NK-92 treated with Interleukin-12 subunit alpha and Interleukin-12 subunit beta, amount 100 ng/mL, for 24 hours (cell line): ENCODE data around the gene FAM162A.
"Not testable (repeated sequence)": the region's sequence is repeated elsewhere in the genome, so short reads cannot be mapped to it uniquely, and the experiment has no call there.

Experiments
- DNase-seq: peaks from one replicate; lab custom pipeline; 2025; lab: John Stamatoyannopoulos, UW

The FAM162A gene

GRCh38 chr3:122416966-122417365 lies 33.0 kb downstream of the FAM162A start:
- no peak for DNase-seq

DNA sequence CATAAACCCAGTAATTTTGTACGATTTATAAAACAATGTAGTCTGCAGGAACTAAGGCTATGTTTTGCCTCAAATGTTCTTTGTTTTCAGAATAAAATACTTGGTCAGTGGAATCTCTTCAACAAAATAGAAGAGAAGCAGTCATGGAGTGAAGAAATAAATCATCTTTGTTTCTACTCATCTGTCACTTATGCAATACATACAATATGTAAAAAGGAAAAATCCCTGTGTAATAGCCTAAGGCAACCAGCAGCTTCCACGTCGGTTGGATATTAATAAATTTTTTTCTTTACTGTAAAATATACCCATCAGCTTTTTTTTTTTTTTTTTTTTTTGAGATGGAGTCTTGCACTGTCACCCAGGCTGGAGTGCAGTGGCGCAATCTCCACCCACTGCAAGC lies 37.1 kb downstream of the FAM162A start:
- no peak for DNase-seq

DNA sequence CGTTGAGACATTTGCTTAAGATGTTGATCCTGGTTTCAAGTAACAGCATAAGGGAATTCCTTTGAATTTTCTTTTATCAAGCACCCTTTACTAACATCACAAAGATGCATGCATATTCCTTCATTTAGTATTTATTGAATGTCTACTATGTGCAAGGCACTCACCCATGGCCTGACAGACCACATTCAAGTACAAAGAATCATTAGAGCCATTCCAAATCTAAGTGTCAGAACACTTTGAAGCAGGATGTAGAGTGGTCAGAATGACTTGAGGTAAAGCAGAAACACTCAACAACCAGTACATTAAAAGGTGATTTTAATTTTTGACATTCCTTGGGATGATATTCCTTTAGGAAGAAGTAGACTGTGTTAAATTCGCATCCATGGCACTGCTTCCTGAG lies 37.9 kb downstream of the FAM162A start:
- no peak for DNase-seq

- DNase-seq, result no peak
Measured at GRCh38 chr3:122427857-122428471, 44.0 kb downstream of the FAM162A start.

GRCh38 chr3:122430371-122430770 lies 46.4 kb downstream of the FAM162A start:
- no peak for DNase-seq

GRCh38 chr3:122435950-122436349 lies 52.0 kb downstream of the FAM162A start:
- no peak for DNase-seq

DNA sequence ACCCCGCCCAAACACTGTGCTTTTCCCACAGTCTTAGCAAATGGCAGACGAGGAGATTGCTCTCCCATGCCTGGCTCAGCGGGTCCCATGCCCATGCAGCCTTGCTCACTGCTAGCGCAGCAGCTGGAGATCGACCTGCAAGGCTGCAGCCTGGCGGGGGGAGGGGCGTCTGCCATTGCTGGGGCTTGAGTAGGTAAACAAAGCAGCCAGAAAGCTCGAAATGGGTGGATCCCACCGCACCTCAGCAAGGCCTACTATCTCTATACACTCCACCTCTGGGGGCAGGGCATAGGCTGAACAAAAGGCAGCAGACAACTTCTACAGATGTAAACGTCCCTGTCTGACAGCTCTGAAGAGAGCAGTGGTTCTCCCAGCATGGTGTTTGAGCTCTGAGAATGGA lies 59.1 kb downstream of the FAM162A start:
- no peak for DNase-seq

DNA sequence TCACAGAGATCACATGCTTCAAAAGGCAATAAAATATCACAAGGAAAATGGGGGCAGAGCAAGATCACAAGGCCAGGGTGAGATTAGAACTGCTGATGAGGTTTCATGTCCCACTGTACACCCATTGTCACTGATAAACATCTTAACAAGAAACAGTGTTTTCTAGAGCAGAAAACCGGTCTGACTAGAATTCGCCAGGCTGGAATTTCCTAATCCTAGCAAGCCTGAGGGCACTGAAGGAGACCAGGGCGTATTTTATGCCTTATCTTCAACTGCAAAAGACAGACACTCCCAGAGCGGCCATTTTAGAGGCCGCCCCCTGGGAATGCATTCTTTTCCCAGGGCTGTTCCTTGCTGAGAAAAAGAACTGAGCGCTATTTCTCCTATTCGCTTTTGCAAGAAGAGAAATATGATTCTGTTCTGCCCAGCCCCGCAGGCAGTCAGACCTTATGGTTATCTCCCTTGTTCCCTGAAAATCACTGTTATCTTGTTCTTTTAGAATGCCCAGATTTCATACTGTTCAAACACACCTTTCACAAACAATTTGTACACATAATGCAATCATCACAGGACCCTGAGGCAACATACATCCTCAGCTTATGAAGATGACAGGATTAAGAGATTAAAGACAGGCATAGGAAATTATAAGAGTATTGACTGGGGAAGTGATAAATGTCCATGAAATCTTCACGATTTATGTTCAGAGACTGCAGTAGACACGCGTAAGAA lies 59.9 kb downstream of the FAM162A start:
- DNase-seq, result not testable (repeated sequence)

- DNase-seq, result not testable (repeated sequence)
Measured at GRCh38 chr3:122444491-122444887, 60.5 kb downstream of the FAM162A start.

DNA sequence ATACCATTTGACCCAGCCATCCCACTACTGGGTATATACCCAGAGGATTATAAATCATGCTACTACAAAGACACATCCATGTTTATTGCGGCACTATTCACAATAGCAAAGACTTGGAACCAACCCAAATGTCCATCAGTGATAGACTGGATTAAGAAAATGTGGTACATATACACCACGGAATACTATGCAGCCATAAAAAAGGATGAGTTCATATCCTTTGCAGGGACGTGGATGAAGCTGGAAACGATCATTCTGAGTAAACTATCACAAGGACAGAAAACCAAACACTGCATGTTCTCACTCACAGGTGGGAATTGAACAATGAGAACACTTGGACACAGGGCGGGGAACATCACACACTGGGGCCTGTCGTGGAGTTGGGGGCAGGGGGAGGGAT lies 64.2 kb downstream of the FAM162A start:
- DNase-seq, result not testable (repeated sequence)

GRCh38 chr3:122451371-122451770 lies 67.4 kb downstream of the FAM162A start:
- DNase-seq, result no peak

DNA sequence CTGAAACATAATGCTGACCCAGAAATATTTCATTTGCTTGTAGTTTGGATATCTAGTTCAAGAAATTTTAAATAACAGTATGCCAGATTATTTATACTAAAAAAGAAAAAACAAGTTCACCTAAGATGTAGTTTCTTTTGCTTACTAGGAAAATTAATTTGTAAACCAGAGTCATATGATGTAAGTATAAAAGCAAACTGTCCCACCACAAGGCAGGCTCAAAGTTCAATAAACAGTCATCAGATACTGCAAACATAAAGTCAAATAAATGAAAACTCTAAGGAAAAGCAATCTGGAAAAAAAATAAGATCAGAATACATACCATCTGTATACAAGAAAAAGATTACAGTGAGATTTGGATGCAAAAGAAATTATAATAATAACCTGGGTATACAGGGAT lies 72.1 kb downstream of the FAM162A start:
- no peak for DNase-seq

DNA sequence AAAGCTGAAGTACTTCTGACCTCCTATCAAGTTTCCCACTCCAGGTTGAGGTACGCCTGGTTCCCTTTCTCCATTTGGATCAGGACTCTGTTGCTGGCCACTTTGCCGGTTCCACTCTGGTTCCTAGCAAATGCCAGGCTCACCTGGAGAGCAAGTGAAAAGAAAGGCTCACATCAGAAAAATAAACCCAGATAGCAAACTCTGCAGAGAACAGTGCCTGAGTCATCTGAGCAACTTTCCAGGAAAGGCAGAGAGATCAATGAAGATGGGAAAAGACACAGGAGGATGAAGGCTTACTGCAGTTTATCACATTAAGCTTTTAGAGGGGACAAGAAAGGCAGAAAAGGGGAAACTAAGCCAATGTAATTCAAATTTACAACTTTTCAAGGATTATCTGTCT lies 73.7 kb downstream of the FAM162A start:
- no peak for DNase-seq

- DNase-seq, result no peak
Measured at GRCh38 chr3:122458992-122459391, 75.0 kb downstream of the FAM162A start.

DNA sequence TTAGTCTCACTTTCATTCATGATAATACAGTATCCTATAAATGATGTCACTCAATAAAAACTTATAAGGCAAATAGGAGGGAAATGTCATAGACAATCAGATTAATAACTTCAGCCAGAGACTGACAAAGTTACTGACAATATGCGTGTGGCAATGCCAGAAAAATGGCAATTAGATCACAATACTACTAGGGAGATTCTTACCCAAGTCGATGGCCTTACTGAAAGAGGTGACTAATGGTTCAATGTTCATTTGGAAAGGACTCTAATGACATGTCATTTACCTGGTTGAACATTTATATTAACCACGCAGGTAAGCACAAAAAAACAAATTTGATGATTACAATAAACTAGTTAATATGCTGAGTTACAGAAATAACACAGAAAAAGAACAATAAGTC lies 77.8 kb downstream of the FAM162A start:
- no peak for DNase-seq
